ENCODE results near the gene NELL1.
"Not testable (repeated sequence)": the region's sequence is repeated elsewhere in the genome, so short reads cannot be mapped to it uniquely, and the experiment has no call there.

GRCh38 chr11:21272139-21272538, 602.8 kb downstream of the NELL1 start:
- not testable (repeated sequence) for TF ChIP-seq CTCF, POLR2A, POLR2AphosphoS5 (IDR thresholded peaks at IDR 0.05)

Measured in prostate gland (tissue), 2 donors.